Measurements from ENCODE around the gene SASS6. TPM values are rescaled to one million over a fixed set of nuclear protein-coding genes. Genes with fewer than 3 reads are reported as not detected.

SASS6 gene
- total and polyA plus RNA-seq, 4 experiments from 2014 or later, result 1.5 to 5.8 (median 4.0) TPM

- Histone ChIP-seq H3K4me1 (ENCODE audit: insufficient read depth, low read length) (no peaks in the 10 kb centered on the region), H3K27me3 (ENCODE audit: insufficient read depth, low read length) (no peaks in the 10 kb centered on the region), H3K4me3 (ENCODE audit: low read length in 2 of 2) (no peak overlapping the region), H3K36me3 (ENCODE audit: insufficient read depth, low read length) (no peaks in the 10 kb centered on the region), H3K9me3 (ENCODE audit: control insufficient read depth in 1 of 2, low read length in 2 of 2) (no peaks in the 10 kb centered on the region), H3K27ac (ENCODE audit: low read depth, low read length) (no peak overlapping the region)
- H3K4me1 Mint-ChIP-seq, result no peaks in the 10 kb centered on the region
- H3K27me3 Mint-ChIP-seq, result no peaks in the 10 kb centered on the region
- intact Hi-C loops (cut with micrococcal nuclease), result no loop called here
- H3K4me3 Mint-ChIP-seq, result no peak overlapping the region
- no peak overlapping the region for H3K27ac Mint-ChIP-seq
- peaks cover 11 to 12% of the 10 kb centered on the region in 2 donors for H3K36me3 Mint-ChIP-seq
- H3K9me3 Mint-ChIP-seq, result no peaks in the 10 kb centered on the region
- ChIA-PET CTCF (ENCODE audit: partially characterized antibody) (interaction anchor here (1.0 kb wide), 1 partner anchor 9 kb away, joined by 3 read pairs; no protein-coding TSS in a partner anchor), POLR2A (ENCODE audit: partially characterized antibody) (no interaction called here)
- DNase-seq, result no peak
Measured at GRCh38 chr1:100115524-100115923, 17.2 kb downstream of the SASS6 start.

- Histone ChIP-seq H3K4me1 (ENCODE audit: insufficient read depth, low read length) (peaks cover 4% of the 10 kb centered on the region), H3K27me3 (ENCODE audit: insufficient read depth, low read length) (no peaks in the 10 kb centered on the region), H3K9me3 (ENCODE audit: control insufficient read depth in 1 of 2, low read length in 2 of 2) (no peaks in the 10 kb centered on the region), H3K36me3 (ENCODE audit: insufficient read depth, low read length) (peaks cover 4% of the 10 kb centered on the region), H3K27ac (ENCODE audit: low read depth, low read length) (no peak overlapping the region), H3K4me3 (ENCODE audit: low read length in 2 of 2) (no peak overlapping the region)
- Mint-ChIP-seq H3K9me3 (no peaks in the 10 kb centered on the region), H3K27me3 (no peaks in the 10 kb centered on the region), H3K27ac (no peak overlapping the region), H3K36me3 (peaks cover 17 to 22% of the 10 kb centered on the region in 2 donors), H3K4me3 (no peak overlapping the region), H3K4me1 (peaks cover 4 to 5% (median 4%) of the 10 kb centered on the region in 4 donors)
- ChIA-PET CTCF (ENCODE audit: partially characterized antibody) (no interaction called here), POLR2A (ENCODE audit: partially characterized antibody) (no interaction called here)
- intact Hi-C loops (cut with micrococcal nuclease), result no loop called here
- DNase-seq, result no peak
Measured at GRCh38 chr1:100109554-100110066, 23.1 kb downstream of the SASS6 start.

DNA sequence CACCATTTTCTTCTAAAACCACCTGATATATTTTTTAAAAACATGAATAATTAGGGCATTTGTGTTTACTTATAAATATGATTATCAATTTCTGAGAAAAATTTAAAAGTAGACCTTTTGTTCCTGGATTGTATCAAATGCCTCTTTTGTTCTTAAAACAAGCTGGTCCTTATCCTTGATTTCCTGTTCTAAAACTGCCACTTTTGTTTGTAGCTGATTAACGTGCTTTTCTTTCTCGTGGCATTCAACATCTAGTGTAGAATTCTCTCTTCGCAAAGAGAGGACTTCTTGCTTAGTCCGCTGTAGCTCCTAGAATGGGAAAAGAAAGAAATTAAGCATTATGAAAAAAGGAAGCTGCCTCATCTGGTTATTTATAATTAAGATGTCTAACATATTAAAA, 25.0 kb downstream of the SASS6 start:
- CTCF ChIA-PET (ENCODE audit: partially characterized antibody), result interaction anchor here (0.8 to 1.5 kb wide), 2 partner anchors 25 to 29 kb away, joined by 3 read pairs; no protein-coding TSS in a partner anchor

DNA sequence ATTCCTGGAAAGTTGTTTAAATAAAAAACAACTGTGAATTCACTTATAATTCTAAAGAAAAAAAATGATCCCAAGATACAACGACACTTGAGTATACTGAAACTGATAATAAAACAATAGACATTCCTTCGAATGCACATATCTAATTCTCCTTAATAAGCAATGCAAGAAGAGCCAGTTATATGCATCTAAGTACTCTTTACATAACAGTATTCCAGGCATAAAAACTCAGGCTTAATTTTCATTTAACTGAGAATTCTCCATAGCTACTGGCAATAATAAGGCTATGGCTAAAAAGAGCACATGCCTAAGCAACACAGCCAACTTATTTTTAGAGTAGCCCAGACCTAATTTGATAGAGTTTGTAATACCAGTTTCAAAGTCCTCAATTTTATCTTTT, 31.2 kb downstream of the SASS6 start:
- Histone ChIP-seq H3K9me3 (ENCODE audit: control insufficient read depth in 1 of 2, low read length in 2 of 2) (no peaks in the 10 kb centered on the region), H3K36me3 (ENCODE audit: insufficient read depth, low read length) (peaks cover 12% of the 10 kb centered on the region), H3K27me3 (ENCODE audit: insufficient read depth, low read length) (no peaks in the 10 kb centered on the region), H3K4me1 (ENCODE audit: insufficient read depth, low read length) (no peaks in the 10 kb centered on the region), H3K4me3 (ENCODE audit: low read length in 2 of 2) (no peak overlapping the region), H3K27ac (ENCODE audit: low read depth, low read length) (no peak overlapping the region)
- no peak overlapping the region for H3K4me3 Mint-ChIP-seq
- intact Hi-C loops (cut with micrococcal nuclease), result no loop called here
- POLR2A ChIA-PET (ENCODE audit: partially characterized antibody), result no interaction called here
- H3K36me3 Mint-ChIP-seq, result peaks cover 44 to 45% of the 10 kb centered on the region in 2 donors
- DNase-seq, result no peak
- H3K27ac Mint-ChIP-seq, result no peak overlapping the region
- CTCF ChIA-PET (ENCODE audit: partially characterized antibody), result no interaction called here
- no peaks in the 10 kb centered on the region for H3K4me1 Mint-ChIP-seq
- H3K27me3 Mint-ChIP-seq, result no peaks in the 10 kb centered on the region
- no peaks in the 10 kb centered on the region for H3K9me3 Mint-ChIP-seq

More for the DNA sequence above, 25.0 kb downstream of the SASS6 start:
- peaks cover 4 to 5% (median 4%) of the 10 kb centered on the region in 4 donors for H3K4me1 Mint-ChIP-seq
- peaks cover 4% of the 10 kb centered on the region for H3K4me1 ChIP-seq (ENCODE audit: insufficient read depth, low read length)
- H3K4me3 ChIP-seq (ENCODE audit: low read length in 2 of 2), result no peak overlapping the region
- no peaks in the 10 kb centered on the region for H3K9me3 ChIP-seq (ENCODE audit: control insufficient read depth in 1 of 2, low read length in 2 of 2)
- intact Hi-C loops (cut with micrococcal nuclease), result no loop called here
- H3K27ac Mint-ChIP-seq, result no peak overlapping the region
- H3K27me3 ChIP-seq (ENCODE audit: insufficient read depth, low read length), result no peaks in the 10 kb centered on the region
- H3K9me3 Mint-ChIP-seq, result no peaks in the 10 kb centered on the region
- H3K27ac ChIP-seq (ENCODE audit: low read depth, low read length), result no peak overlapping the region
- DNase-seq, result no peak
- no peak overlapping the region for H3K4me3 Mint-ChIP-seq
- POLR2A ChIA-PET (ENCODE audit: partially characterized antibody), result no interaction called here
- H3K27me3 Mint-ChIP-seq, result no peaks in the 10 kb centered on the region
- H3K36me3 ChIP-seq (ENCODE audit: insufficient read depth, low read length), result peaks cover 12% of the 10 kb centered on the region
- H3K36me3 Mint-ChIP-seq, result peaks cover 31 to 33% of the 10 kb centered on the region in 2 donors

- Histone ChIP-seq H3K9me3 (ENCODE audit: control insufficient read depth in 1 of 2, low read length in 2 of 2) (no peaks in the 10 kb centered on the region), H3K4me3 (ENCODE audit: low read length in 2 of 2) (no peak overlapping the region), H3K27ac (ENCODE audit: low read depth, low read length) (no peak overlapping the region), H3K27me3 (ENCODE audit: insufficient read depth, low read length) (no peaks in the 10 kb centered on the region), H3K36me3 (ENCODE audit: insufficient read depth, low read length) (peaks cover 9% of the 10 kb centered on the region), H3K4me1 (ENCODE audit: insufficient read depth, low read length) (no peaks in the 10 kb centered on the region)
- ChIA-PET POLR2A (ENCODE audit: partially characterized antibody) (no interaction called here), CTCF (ENCODE audit: partially characterized antibody) (no interaction called here)
- Mint-ChIP-seq H3K4me3 (no peak overlapping the region), H3K4me1 (no peaks in the 10 kb centered on the region), H3K27ac (no peak overlapping the region), H3K27me3 (no peaks in the 10 kb centered on the region), H3K9me3 (no peaks in the 10 kb centered on the region), H3K36me3 (peaks cover 41 to 47% of the 10 kb centered on the region in 2 donors)
- no peak for DNase-seq
- intact Hi-C loops (cut with micrococcal nuclease), result no loop called here
Measured at GRCh38 chr1:100100202-100100601, 32.5 kb downstream of the SASS6 start.

DNA sequence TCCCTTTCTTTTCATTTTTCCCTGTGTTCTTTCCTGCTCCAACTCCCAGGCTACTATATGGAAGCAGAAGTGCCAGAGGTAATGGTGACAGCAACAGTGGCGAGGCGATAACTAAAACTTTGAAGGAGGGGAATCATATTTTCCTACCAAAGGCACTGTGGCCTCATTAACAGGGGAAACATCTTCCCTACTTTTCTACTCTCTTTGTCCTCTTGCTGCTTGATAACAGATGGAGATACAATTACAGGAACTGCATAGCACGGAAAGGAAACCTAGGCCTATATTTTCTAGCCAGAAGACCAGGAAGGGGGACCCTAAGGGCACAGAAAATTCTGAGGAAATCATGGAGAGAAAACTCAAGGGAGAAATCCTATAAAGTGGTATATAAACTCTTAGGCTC, 42.3 kb downstream of the SASS6 start:
- Histone ChIP-seq H3K9me3 (ENCODE audit: control insufficient read depth in 1 of 2, low read length in 2 of 2) (no peaks in the 10 kb centered on the region), H3K4me3 (ENCODE audit: low read length in 2 of 2) (no peak overlapping the region), H3K36me3 (ENCODE audit: insufficient read depth, low read length) (peaks cover 5% of the 10 kb centered on the region), H3K27me3 (ENCODE audit: insufficient read depth, low read length) (no peaks in the 10 kb centered on the region), H3K27ac (ENCODE audit: low read depth, low read length) (no peak overlapping the region), H3K4me1 (ENCODE audit: insufficient read depth, low read length) (no peaks in the 10 kb centered on the region)
- intact Hi-C loops (cut with micrococcal nuclease), result no loop called here
- no peak for DNase-seq
- no peak overlapping the region for H3K27ac Mint-ChIP-seq
- H3K36me3 Mint-ChIP-seq, result peaks cover 23 to 25% of the 10 kb centered on the region in 2 donors
- H3K9me3 Mint-ChIP-seq, result no peaks in the 10 kb centered on the region
- ChIA-PET POLR2A (ENCODE audit: partially characterized antibody) (no interaction called here), CTCF (ENCODE audit: partially characterized antibody) (no interaction called here)
- H3K27me3 Mint-ChIP-seq, result no peaks in the 10 kb centered on the region
- no peak overlapping the region for H3K4me3 Mint-ChIP-seq
- H3K4me1 Mint-ChIP-seq, result no peaks in the 10 kb centered on the region

DNA sequence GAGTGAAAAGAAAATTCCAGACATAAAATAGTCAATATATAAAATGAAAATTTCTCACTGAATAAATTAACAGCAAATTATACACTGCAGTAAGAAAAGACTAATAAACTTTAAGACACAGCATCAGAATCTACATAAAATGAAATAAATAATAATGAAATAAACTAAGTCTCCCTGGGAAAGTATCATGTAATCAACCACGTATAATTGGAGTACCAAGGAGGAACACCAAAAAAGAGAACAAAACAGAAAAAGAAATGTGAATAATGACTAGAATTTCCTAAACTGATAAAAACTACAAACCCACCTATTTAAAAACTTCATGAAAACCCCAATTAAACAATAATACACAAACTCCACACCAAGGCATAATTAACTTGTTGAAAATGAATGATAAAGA, 43.6 kb downstream of the SASS6 start:
- H3K4me1 Mint-ChIP-seq, result no peaks in the 10 kb centered on the region
- H3K36me3 ChIP-seq (ENCODE audit: insufficient read depth, low read length), result peaks cover 5% of the 10 kb centered on the region
- H3K27ac Mint-ChIP-seq, result peak overlapping the region in 2 of 7 donors; percentile 26 to 54
- no peak overlapping the region for H3K4me3 Mint-ChIP-seq
- peaks cover 20 to 23% of the 10 kb centered on the region in 2 donors for H3K36me3 Mint-ChIP-seq
- H3K9me3 Mint-ChIP-seq, result no peaks in the 10 kb centered on the region
- CTCF ChIA-PET (ENCODE audit: partially characterized antibody), result no interaction called here
- no peaks in the 10 kb centered on the region for H3K27me3 ChIP-seq (ENCODE audit: insufficient read depth, low read length)
- no peaks in the 10 kb centered on the region for H3K4me1 ChIP-seq (ENCODE audit: insufficient read depth, low read length)
- H3K4me3 ChIP-seq (ENCODE audit: low read length in 2 of 2), result no peak overlapping the region
- no peak overlapping the region for H3K27ac ChIP-seq (ENCODE audit: low read depth, low read length)
- H3K27me3 Mint-ChIP-seq, result no peaks in the 10 kb centered on the region
- no peaks in the 10 kb centered on the region for H3K9me3 ChIP-seq (ENCODE audit: control insufficient read depth in 1 of 2, low read length in 2 of 2)
- intact Hi-C loops (cut with micrococcal nuclease), result no loop called here
- POLR2A ChIA-PET (ENCODE audit: partially characterized antibody), result no interaction called here
- DNase-seq, result no peak

DNA sequence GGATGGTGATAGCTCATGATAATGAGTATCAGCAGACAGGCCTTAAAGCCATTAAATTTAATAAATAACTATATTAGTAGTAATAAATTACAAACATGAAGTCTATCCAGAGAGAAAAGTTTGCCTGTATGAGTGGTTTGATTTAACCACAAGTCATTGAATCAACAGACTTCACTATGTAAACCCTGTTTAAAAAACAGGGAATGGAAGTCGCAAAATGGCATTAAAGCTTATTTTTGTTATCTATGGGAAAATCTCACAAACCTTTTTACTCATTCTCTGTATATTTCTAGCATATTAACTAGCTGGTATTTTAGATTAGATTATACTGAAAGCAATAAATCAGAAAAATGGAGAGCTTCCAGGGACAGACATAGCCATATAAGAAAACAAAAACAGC, 45.3 kb downstream of the SASS6 start:
- no peaks in the 10 kb centered on the region for H3K27me3 ChIP-seq (ENCODE audit: insufficient read depth, low read length)
- Mint-ChIP-seq H3K27ac (no peak overlapping the region), H3K9me3 (no peaks in the 10 kb centered on the region), H3K4me1 (no peaks in the 10 kb centered on the region), H3K4me3 (no peak overlapping the region), H3K27me3 (no peaks in the 10 kb centered on the region), H3K36me3 (peaks cover 11 to 22% of the 10 kb centered on the region in 2 donors)
- no peak for DNase-seq
- POLR2A ChIA-PET (ENCODE audit: partially characterized antibody), result interaction anchor here (0.6 kb wide), 1 partner anchor 10 kb away, joined by 3 read pairs; no protein-coding TSS in a partner anchor
- H3K4me3 ChIP-seq (ENCODE audit: low read length in 2 of 2), result no peak overlapping the region
- peaks cover 8% of the 10 kb centered on the region for H3K36me3 ChIP-seq (ENCODE audit: insufficient read depth, low read length)
- intact Hi-C loops (cut with micrococcal nuclease), result no loop called here
- H3K27ac ChIP-seq (ENCODE audit: low read depth, low read length), result no peak overlapping the region
- no peaks in the 10 kb centered on the region for H3K4me1 ChIP-seq (ENCODE audit: insufficient read depth, low read length)
- CTCF ChIA-PET (ENCODE audit: partially characterized antibody), result no interaction called here
- no peaks in the 10 kb centered on the region for H3K9me3 ChIP-seq (ENCODE audit: control insufficient read depth in 1 of 2, low read length in 2 of 2)
